Bronchial epithelial cell (primary cell): ENCODE results near the gene CAPN10. TPM values are rescaled to one million over a fixed set of nuclear protein-coding genes. Genes with fewer than 3 reads are reported as not detected.

Experiments used
- DNase-seq: peaks from one replicate; pipeline ENCODE4 v3.0.0-alpha.2; 2010; ENCODE audit warnings: low read depth
- FAIRE-seq: peaks from 2 replicates; lab custom pipeline; 2011; peaks lifted over from hg19 to GRCh38; lab: Jason Lieb, UNC
- H3K27me3 ChIP-seq: 2 replicates; pipeline ENCODE4 v1.5.1; 2011; ENCODE audit warnings: low read length; ENCODE audit not compliant: control insufficient read depth, insufficient read depth
- H3K36me3 ChIP-seq: 2 replicates; pipeline ENCODE4 v1.5.1; 2011; ENCODE audit warnings: low read length; ENCODE audit not compliant: control insufficient read depth, insufficient read depth
- H3K4me3 ChIP-seq: 2 replicates; pipeline ENCODE4 v1.5.1; 2011; ENCODE audit warnings: mild to moderate bottlenecking, low read depth, low read length, control low read depth
- CTCF ChIP-seq: IDR thresholded peaks from 2 replicates; pipeline ENCODE4 v1.5.1; 2011; ENCODE audit warnings: mild to moderate bottlenecking, moderate library complexity, low read length, control low read depth, inconsistent platforms; ENCODE audit not compliant: insufficient read depth, severe bottlenecking
- total RNA-seq: library from RNA; depleted of rRNA; stranded (reverse); fragments of >200 nt; gene quantifications from 2 replicates; pipeline ENCODE4 v1.2.1, GENCODE V29; 2014

Gene CAPN10
- total RNA-seq, 1 donor from 2014 or later, result 13.4 TPM

GRCh38 chr2:240584486-240585031, 2.0 kb upstream of the CAPN10 start:
- no peak for TF ChIP-seq CTCF
- no peaks in the 10 kb centered on the region for H3K27me3 ChIP-seq
- peak; percentile 29 for DNase-seq
- H3K36me3 ChIP-seq, result peaks cover 4% of the 10 kb centered on the region
- FAIRE-seq, result no peak
- H3K4me3 ChIP-seq, result no peak overlapping the region

GRCh38 chr2:240585101-240585500, 1.4 kb upstream of the CAPN10 start:
- H3K4me3 ChIP-seq, result peak overlapping the region; percentile 78
- DNase-seq, result no peak
- TF ChIP-seq CTCF, result no peak
- H3K27me3 ChIP-seq, result no peaks in the 10 kb centered on the region
- FAIRE-seq, result no peak
- H3K36me3 ChIP-seq, result peaks cover 5% of the 10 kb centered on the region

GRCh38 chr2:240585681-240586197, 795 bp upstream of the CAPN10 start:
- H3K27me3 ChIP-seq, result no peaks in the 10 kb centered on the region

GRCh38 chr2:240586919-240587800, 626 bp downstream of the CAPN10 start:
- DNase-seq, result peak; percentile 28
- Histone ChIP-seq H3K36me3 (peaks cover 14% of the 10 kb centered on the region), H3K4me3 (peak overlapping the region; percentile 78), H3K27me3 (no peaks in the 10 kb centered on the region)
- TF ChIP-seq CTCF, result no peak
- no peak for FAIRE-seq

More at GRCh38 chr2:240585681-240586197, 795 bp upstream of the CAPN10 start:
- no peak for FAIRE-seq
- peaks cover 5% of the 10 kb centered on the region for H3K36me3 ChIP-seq
- no peak for TF ChIP-seq CTCF
- DNase-seq, result no peak
- peak overlapping the region; percentile 78 for H3K4me3 ChIP-seq

GRCh38 chr2:240588006-240588655, 1.6 kb downstream of the CAPN10 start:
- peak; percentile 32 for FAIRE-seq
- H3K36me3 ChIP-seq, result peaks cover 17% of the 10 kb centered on the region
- no peak for DNase-seq
- TF ChIP-seq CTCF, result no peak
- no peak overlapping the region for H3K4me3 ChIP-seq
- H3K27me3 ChIP-seq, result no peaks in the 10 kb centered on the region
